Activated CD8-positive, alpha-beta T cell treated with anti-CD3 and anti-CD28 coated beads, Interleukin-2, amount 10 ng/mL, durations not matched to agents 7 days and 5 days (primary cell): ENCODE results near the gene DDX41. TPM values are rescaled to one million over a fixed set of nuclear protein-coding genes. Genes with fewer than 3 reads are reported as not detected.
"Not testable (repeated sequence)": the region's sequence is repeated elsewhere in the genome, so short reads cannot be mapped to it uniquely, and the experiment has no call there.

Experiments used
- ATAC-seq: fragments of 150-1000 bp; cut with Tn5 transposase; one replicate; pipeline ENCODE4 v1.10.0; 2021; ENCODE audit warnings: moderate library complexity
- CTCF ChIA-PET: fragments of 350-600 bp; sonication (Branson Sonifier 250); formaldehyde crosslinking; loops from one replicate; lab custom pipeline; 2021; ENCODE audit warnings: antibody characterized with exemption; lab: Charles Lee
- POLR2A ChIA-PET: fragments of 350-600 bp; sonication (Branson Sonifier 250); formaldehyde crosslinking; loops from one replicate; lab custom pipeline; 2021; ENCODE audit warnings: antibody characterized with exemption; lab: Charles Lee
- DNase-seq: peaks from one replicate; pipeline ENCODE4 v3.0.0-alpha.2; 2020
- H3K27ac Mint-ChIP-seq: one replicate; pipeline ENCODE4 v1.8.0; 2021; ENCODE audit warnings: mild to moderate bottlenecking, mixed read lengths
- H3K27me3 Mint-ChIP-seq: one replicate; pipeline ENCODE4 v1.8.0; 2021; ENCODE audit warnings: low read depth, mixed read lengths
- H3K36me3 Mint-ChIP-seq: one replicate; pipeline ENCODE4 v1.8.0; 2021; ENCODE audit warnings: low read depth, mixed read lengths
- H3K4me1 Mint-ChIP-seq: one replicate; pipeline ENCODE4 v1.8.0; 2021; ENCODE audit warnings: low read depth, mixed read lengths
- H3K4me3 Mint-ChIP-seq: one replicate; pipeline ENCODE4 v1.8.0; 2021; ENCODE audit warnings: mild to moderate bottlenecking, mixed read lengths
- H3K9me3 Mint-ChIP-seq: one replicate; pipeline ENCODE4 v1.8.0; 2022; ENCODE audit warnings: mixed read lengths; ENCODE audit not compliant: insufficient read depth
- total RNA-seq, 2 experiments: library from RNA; stranded (reverse); gene quantifications; one replicate each; pipeline ENCODE4 v1.2.3, GENCODE V29; 2021

Gene DDX41
- total RNA-seq, 2 experiments from 2014 or later, result 135 to 149 TPM

DNA sequence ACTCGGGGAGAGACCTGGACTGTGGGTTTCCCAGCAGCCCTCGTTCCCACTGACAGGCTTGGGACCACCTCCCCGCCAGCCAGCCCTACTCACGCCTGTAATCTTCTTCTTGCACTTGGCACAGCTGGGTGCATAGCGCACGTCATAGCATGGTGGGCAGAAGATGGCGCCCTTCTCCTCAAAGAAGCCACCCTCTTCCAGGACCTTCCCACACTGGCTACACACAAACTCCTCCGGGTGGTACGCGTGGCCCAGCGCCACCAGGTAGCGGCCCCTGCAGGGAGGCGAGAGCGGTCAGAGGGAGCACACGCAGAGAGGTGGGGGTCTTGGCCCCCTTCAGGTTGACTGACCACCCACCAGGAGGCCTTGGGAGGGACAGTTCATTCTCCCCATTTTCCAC lies 28.8 kb downstream of the DDX41 start:
- Mint-ChIP-seq H3K27ac (no peak overlapping the region), H3K4me1 (peaks cover 7% of the 10 kb centered on the region), H3K27me3 (no peaks in the 10 kb centered on the region), H3K4me3 (no peak overlapping the region), H3K36me3 (peaks cover 40% of the 10 kb centered on the region), H3K9me3 (no peaks in the 10 kb centered on the region)
- DNase-seq, result no peak
- POLR2A ChIA-PET, result interaction anchor here (1.0 kb wide), 1 partner anchor 13 kb away, joined by 3 read pairs; no protein-coding TSS in a partner anchor
- CTCF ChIA-PET, result interaction anchor here (1.2 to 2.1 kb wide), 4 partner anchors 9 to 33 kb away, joined by 3 to 10 read pairs (median 8); partner anchors contain the start of gene PDLIM7
- ATAC-seq, result no peak

- Mint-ChIP-seq H3K27me3 (no peaks in the 10 kb centered on the region), H3K36me3 (peaks cover 36% of the 10 kb centered on the region), H3K27ac (no peak overlapping the region), H3K4me1 (peaks cover 2% of the 10 kb centered on the region), H3K9me3 (no peaks in the 10 kb centered on the region), H3K4me3 (no peak overlapping the region)
- DNase-seq (no peak), ATAC-seq (no peak)
- ChIA-PET CTCF (interaction anchor here (2.0 to 2.1 kb wide), 3 partner anchors 10 to 15 kb away, joined by 8 to 10 read pairs (median 8); partner anchors contain the start of gene PDLIM7), POLR2A (no interaction called here)
Observed at GRCh38 chr5:177487144-177487543, 29.6 kb downstream of the DDX41 start.

- no peak overlapping the region for H3K27ac Mint-ChIP-seq
- ChIA-PET CTCF (no interaction called here), POLR2A (no interaction called here)
- ATAC-seq, result no peak
- H3K27me3 Mint-ChIP-seq, result no peaks in the 10 kb centered on the region
- H3K4me3 Mint-ChIP-seq, result no peak overlapping the region
- no peak for DNase-seq
- peaks cover 37% of the 10 kb centered on the region for H3K36me3 Mint-ChIP-seq
- peaks cover 2% of the 10 kb centered on the region for H3K4me1 Mint-ChIP-seq
- no peaks in the 10 kb centered on the region for H3K9me3 Mint-ChIP-seq
Observed at GRCh38 chr5:177486256-177486655, 30.5 kb downstream of the DDX41 start.

GRCh38 chr5:177485753-177486152 lies 31.0 kb downstream of the DDX41 start:
- H3K27ac Mint-ChIP-seq, ATAC-seq, H3K4me1 Mint-ChIP-seq, CTCF ChIA-PET, H3K9me3 Mint-ChIP-seq, H3K4me3 Mint-ChIP-seq, DNase-seq, H3K27me3 Mint-ChIP-seq: not testable (repeated sequence)
- POLR2A ChIA-PET, result interaction anchor here (1.2 kb wide), 1 partner anchor 9 kb away, joined by 5 read pairs; no protein-coding TSS in a partner anchor
- H3K36me3 Mint-ChIP-seq, result peaks cover 34% of the 10 kb centered on the region

GRCh38 chr5:177484902-177485549 lies 31.7 kb downstream of the DDX41 start:
- Mint-ChIP-seq H3K4me1 (peaks cover 6% of the 10 kb centered on the region), H3K9me3 (no peaks in the 10 kb centered on the region), H3K27ac (peak overlapping the region; percentile 43), H3K4me3 (no peak overlapping the region), H3K27me3 (no peaks in the 10 kb centered on the region), H3K36me3 (peaks cover 30% of the 10 kb centered on the region)
- ATAC-seq, result no peak
- CTCF ChIA-PET, result no interaction called here
- POLR2A ChIA-PET, result interaction anchor here (0.5 to 1.2 kb wide), 2 partner anchors 10 to 13 kb away, joined by 3 to 5 read pairs; no protein-coding TSS in a partner anchor
- DNase-seq, result no peak

DNA sequence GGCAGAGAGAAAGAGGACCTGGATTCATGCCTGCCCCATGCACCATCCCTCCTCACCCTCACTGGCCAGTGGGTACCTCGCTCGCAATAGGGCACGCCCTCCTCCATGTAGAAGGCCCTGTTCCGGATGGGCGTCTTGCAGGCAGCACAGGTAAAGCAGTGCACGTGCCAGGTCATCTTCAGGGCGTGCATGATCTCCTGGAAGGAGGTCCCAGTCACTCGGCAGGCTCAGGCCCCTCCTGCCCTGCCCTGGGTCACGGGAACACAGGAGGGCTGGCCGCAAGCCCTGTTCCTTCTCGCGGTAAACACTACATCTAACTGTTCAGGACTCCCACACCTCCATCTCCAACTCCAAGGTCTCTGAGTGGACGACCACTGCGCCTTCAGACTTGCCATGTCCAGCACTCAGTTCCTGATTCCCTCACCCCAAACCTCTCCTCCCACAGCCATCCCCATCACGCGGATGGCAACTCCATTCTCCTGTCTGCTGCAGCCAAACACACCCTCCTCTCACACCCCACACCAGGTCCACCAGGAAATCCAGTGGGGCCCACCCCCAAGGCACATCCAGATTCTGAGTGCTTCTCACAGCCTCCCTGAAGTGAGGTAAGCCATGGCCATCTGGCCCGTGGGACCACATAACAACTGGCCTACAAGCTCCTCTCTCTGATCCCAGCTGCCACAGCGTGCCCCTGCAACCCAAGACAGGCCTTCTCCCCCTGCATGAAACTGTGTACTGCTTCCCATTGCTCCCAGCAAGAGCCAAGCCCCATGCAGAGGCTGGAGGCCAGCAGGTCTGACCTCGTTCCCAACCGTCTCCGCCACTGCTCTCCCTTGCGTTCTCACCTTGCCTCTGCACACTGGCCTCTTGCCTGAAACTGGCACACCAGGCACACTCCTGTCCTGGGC lies 32.5 kb downstream of the DDX41 start:
- ATAC-seq, result no peak
- Mint-ChIP-seq H3K4me1 (peaks cover 14% of the 10 kb centered on the region), H3K27me3 (no peaks in the 10 kb centered on the region), H3K36me3 (peaks cover 30% of the 10 kb centered on the region), H3K4me3 (no peak overlapping the region), H3K27ac (peak overlapping the region; percentile 43), H3K9me3 (no peaks in the 10 kb centered on the region)
- no peak for DNase-seq
- CTCF ChIA-PET, result no interaction called here
- POLR2A ChIA-PET, result interaction anchor here (0.5 to 1.2 kb wide), 2 partner anchors 10 to 12 kb away, joined by 3 to 5 read pairs; no protein-coding TSS in a partner anchor

- peaks cover 33% of the 10 kb centered on the region for H3K36me3 Mint-ChIP-seq
- peak overlapping the region; percentile 52 for H3K27ac Mint-ChIP-seq
- H3K27me3 Mint-ChIP-seq, result no peaks in the 10 kb centered on the region
- POLR2A ChIA-PET, result interaction anchor here (0.6 kb wide), 1 partner anchor 69 kb away, joined by 3 read pairs; no protein-coding TSS in a partner anchor
- no peak overlapping the region for H3K4me3 Mint-ChIP-seq
- ATAC-seq (no peak), DNase-seq (no peak)
- H3K9me3 Mint-ChIP-seq, result no peaks in the 10 kb centered on the region
- CTCF ChIA-PET, result interaction anchor here (1.2 kb wide), 1 partner anchor 18 kb away, joined by 3 read pairs; no protein-coding TSS in a partner anchor
- H3K4me1 Mint-ChIP-seq, result peaks cover 26% of the 10 kb centered on the region
Observed at GRCh38 chr5:177483042-177483441, 33.7 kb downstream of the DDX41 start.

GRCh38 chr5:177482359-177482795 lies 34.4 kb downstream of the DDX41 start:
- ATAC-seq, result no peak
- peaks cover 32% of the 10 kb centered on the region for H3K4me1 Mint-ChIP-seq
- ChIA-PET POLR2A (interaction anchor here (0.6 kb wide), 1 partner anchor 68 kb away, joined by 3 read pairs; no protein-coding TSS in a partner anchor), CTCF (interaction anchor here (1.2 to 1.3 kb wide), 2 partner anchors 19 to 28 kb away, joined by 3 to 6 read pairs; no protein-coding TSS in a partner anchor)
- no peak for DNase-seq
- no peaks in the 10 kb centered on the region for H3K9me3 Mint-ChIP-seq
- no peak overlapping the region for H3K4me3 Mint-ChIP-seq
- no peak overlapping the region for H3K27ac Mint-ChIP-seq
- H3K36me3 Mint-ChIP-seq, result peaks cover 29% of the 10 kb centered on the region
- H3K27me3 Mint-ChIP-seq, result no peaks in the 10 kb centered on the region

DNA sequence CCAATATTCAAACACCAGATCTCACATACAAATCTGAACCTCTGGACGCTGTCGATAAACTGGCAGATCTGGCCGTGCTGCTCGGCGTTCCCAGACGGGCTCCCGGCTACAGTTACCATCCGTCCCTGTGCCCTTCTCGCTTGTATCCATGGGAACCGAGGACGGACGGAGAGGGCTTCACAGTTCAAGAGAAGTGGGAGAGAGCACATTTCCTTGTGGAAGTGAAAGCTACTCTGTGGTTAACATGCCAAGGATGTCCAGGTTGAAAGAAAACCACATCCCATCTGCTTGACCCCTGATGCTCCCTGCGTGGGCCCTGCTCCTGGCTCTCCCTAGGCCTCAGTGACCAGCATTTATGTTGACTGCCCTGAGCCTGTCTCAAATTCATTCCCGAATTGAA lies 37.0 kb downstream of the DDX41 start:
- POLR2A ChIA-PET, result interaction anchor here (0.7 to 3.5 kb wide), 7 partner anchors 9 to 49 kb away, joined by 3 to 12 read pairs (median 3); partner anchors contain the start of gene PDLIM7
- H3K4me1 Mint-ChIP-seq, result peaks cover 52% of the 10 kb centered on the region

GRCh38 chr5:177478711-177479646 lies 37.8 kb downstream of the DDX41 start:
- Mint-ChIP-seq H3K36me3 (peaks cover 19% of the 10 kb centered on the region), H3K27me3 (peaks cover 3% of the 10 kb centered on the region), H3K9me3 (no peaks in the 10 kb centered on the region), H3K27ac (peak overlapping the region; percentile 92), H3K4me3 (peak overlapping the region; percentile 39), H3K4me1 (peaks cover 60% of the 10 kb centered on the region)
- ChIA-PET CTCF (interaction anchor here (0.7 to 4.2 kb wide), 11 partner anchors 9 to 89 kb away, joined by 3 to 21 read pairs (median 4); partner anchors contain the start of gene PDLIM7), POLR2A (interaction anchor here (0.8 to 3.5 kb wide), 6 partner anchors 8 to 34 kb away, joined by 3 to 12 read pairs (median 3); partner anchors contain the start of gene PDLIM7)
- DNase-seq, result peak; percentile 77
- ATAC-seq, result peak; percentile 83

More for the DNA sequence above, 37.0 kb downstream of the DDX41 start:
- H3K27me3 Mint-ChIP-seq, result no peaks in the 10 kb centered on the region
- H3K9me3 Mint-ChIP-seq, result no peaks in the 10 kb centered on the region
- DNase-seq, result no peak
- no peak overlapping the region for H3K4me3 Mint-ChIP-seq
- ATAC-seq, result no peak
- peak overlapping the region; percentile 92 for H3K27ac Mint-ChIP-seq
- peaks cover 19% of the 10 kb centered on the region for H3K36me3 Mint-ChIP-seq
- CTCF ChIA-PET, result interaction anchor here (1.0 to 4.2 kb wide), 9 partner anchors 9 to 89 kb away, joined by 3 to 21 read pairs (median 7); partner anchors contain the start of gene PDLIM7
